ENCODE data around the gene TAC1.
"Not testable (repeated sequence)": the region's sequence is repeated elsewhere in the genome, so short reads cannot be mapped to it uniquely, and the experiment has no call there.

Gene TAC1, protein sequence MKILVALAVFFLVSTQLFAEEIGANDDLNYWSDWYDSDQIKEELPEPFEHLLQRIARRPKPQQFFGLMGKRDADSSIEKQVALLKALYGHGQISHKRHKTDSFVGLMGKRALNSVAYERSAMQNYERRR

DNA sequence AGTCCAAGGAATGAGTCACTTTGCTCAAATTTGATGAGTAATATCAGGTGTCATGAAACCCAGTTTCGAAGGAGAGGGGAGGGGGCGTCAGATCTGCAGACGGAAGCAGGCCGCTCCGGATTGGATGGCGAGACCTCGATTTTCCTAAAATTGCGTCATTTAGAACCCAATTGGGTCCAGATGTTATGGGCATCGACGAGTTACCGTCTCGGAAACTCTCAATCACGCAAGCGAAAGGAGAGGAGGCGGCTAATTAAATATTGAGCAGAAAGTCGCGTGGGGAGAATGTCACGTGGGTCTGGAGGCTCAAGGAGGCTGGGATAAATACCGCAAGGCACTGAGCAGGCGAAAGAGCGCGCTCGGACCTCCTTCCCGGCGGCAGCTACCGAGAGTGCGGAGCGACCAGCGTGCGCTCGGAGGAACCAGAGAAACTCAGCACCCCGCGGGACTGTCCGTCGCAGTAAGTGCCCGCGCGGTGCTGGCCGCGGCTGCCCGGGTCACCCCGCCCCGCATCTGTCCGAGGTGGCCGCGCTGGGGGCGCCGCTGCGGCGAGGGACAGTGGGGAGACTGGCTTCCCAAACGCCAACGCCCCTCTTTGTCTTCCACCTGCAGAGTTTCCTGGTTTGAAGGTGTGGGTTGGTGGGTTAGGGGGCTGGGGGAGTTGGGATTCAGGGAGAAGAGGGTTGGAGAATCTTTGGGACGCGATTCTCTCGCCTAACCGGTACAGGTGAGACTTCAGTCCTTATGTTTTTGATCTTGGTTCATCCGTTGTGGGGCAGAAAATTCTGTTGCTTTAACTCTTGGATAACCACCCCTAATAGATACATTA is at the start of gene TAC1:
TSS of gene TAC1 (plus strand) at position 351 of the 829 bp plus-strand sequence. CDS start 527 bp downstream, outside the sequence.
- no peak for DNase-seq (ENCODE audit: low read depth in 2 of 2)

DNA sequence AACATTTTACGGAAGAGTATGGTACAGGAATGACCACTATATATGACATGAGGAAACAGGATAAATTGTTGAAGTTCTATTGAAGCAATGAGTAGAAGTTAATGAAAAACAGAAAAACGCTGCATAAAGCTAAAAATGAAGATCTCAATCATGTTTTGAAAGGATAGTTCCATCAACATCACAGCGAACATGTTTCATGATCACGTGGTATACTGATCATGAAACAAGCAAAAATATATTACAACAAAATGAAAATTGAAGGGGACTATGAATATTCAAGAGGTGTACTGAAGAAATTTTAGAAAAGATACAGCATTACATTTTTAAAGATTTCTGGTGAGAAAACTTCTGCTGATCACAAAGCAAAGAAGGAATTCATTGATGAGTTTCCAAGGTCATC is 45.9 kb upstream of the TAC1 start:
- DNase-seq (ENCODE audit: low read depth in 2 of 2): no peak

- DNase-seq (ENCODE audit: low read depth in 2 of 2): no peak
Observed at GRCh38 chr7:97693586-97693985, 38.3 kb upstream of the TAC1 start.

- no peak for DNase-seq (ENCODE audit: low read depth in 2 of 2)
Observed at GRCh38 chr7:97694355-97694754, 37.5 kb upstream of the TAC1 start.

DNA sequence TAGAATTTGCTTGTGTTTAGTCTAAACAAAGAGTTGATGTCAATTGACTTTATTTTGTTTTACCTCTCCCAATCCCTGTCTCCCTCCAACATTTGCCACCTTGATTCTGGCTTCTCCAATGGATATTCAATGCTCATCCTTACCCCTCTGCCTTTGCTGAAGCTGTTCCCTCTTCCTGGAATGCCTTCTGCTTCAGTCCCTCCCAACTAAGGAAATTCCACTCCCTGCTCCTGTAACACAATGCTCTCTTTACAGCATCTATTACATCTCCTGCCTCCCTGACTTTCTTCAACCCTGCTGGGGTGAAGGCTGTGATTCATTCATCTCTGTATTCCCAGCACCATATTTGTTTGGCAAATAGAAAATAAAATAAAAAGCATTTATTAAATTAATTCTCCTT is 34.5 kb upstream of the TAC1 start:
- DNase-seq (ENCODE audit: low read depth in 2 of 2): no peak

DNA sequence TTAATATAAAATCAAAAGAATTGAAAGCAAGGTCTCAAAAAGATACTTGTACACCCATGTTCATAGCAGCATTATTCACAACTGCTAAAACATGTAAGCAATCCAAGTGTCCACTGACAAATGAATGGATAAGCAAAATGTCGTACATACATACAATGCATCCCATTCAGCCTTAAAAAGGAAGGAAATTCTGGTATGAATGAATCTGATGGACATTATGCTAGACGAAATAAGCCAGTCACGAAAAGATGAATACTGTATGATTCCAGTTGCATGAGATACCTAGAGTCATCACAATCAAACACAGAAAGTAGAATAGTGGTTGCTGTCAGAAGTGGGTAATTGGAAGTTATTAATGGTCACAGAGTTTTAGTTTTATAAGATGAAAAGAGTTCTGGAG is 9.5 kb upstream of the TAC1 start:
- DNase-seq (ENCODE audit: low read depth in 2 of 2): no peak

DNA sequence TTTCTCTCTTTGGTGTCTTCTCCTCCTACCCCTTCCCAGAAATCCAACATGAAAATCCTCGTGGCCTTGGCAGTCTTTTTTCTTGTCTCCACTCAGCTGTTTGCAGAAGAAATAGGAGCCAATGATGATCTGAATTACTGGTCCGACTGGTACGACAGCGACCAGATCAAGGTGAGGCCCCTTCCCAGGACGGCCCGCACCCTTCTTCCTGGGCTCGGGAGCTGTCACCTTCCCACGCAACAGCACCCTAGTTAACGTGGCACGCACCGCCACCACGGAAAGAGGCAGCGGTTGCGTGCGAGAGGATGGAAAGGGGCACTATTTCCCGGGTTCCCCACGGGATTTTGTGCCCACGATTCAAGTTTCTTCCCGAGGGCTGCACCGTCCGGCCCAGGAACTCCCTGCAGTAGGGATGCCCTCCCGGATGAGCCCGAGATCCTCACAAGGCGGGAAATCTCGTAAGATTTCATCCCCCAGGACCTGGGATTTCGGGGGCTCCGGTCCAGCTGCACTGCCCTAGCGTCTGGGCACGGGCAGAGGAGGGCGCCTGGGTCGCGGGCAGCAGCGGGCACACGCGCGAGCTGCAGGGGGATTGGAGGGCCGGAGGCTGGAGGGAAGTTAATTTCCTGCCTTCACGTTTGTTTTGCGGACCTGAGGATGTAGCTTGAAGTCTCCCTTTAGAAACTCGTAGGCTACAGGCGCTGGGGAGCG is 834 bp downstream of the TAC1 start:
- no peak for DNase-seq (ENCODE audit: low read depth in 2 of 2)

DNA sequence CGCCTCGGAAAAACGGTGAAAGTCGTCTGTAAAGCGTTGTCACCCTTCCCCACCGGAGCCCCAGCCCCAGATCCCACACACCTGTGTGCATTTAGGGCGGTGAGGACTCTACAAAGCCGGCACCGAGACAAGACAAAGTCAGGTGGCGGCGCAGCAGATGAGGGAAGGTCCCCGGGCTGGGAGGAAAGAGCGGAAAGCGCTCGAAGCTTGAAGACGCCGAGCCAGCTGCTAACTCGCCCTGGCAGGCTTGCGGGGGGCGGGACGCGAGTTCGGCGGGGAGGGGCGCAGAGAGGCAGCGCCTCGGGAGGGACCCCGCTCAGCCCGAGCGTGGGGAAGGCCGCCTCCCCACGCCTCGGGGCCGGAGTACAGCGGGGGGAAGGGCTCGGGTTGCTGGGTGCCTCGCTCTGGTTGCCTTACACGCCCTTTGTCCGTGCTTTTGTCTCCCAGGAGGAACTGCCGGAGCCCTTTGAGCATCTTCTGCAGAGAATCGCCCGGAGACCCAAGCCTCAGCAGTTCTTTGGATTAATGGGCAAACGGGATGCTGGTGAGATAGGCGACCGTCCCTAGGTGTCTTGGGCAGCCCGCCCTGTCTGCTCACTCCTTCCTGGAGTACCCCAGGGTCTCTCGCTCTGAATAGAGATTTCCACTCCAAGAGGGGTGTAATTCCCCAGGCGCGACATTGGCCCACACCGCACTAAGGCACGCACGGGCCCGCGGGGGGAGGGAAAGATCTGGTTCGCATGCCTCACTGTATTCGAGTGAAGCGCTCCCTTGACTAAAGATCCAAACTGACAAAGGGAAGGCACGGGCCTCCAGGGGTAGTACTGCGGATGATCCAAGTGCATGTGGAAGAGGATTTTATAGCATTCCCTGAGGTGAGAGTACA is 1.6 kb downstream of the TAC1 start:
- DNase-seq (ENCODE audit: low read depth in 2 of 2): no peak

GRCh38 chr7:97734255-97734654 is 2.4 kb downstream of the TAC1 start:
- no peak for DNase-seq (ENCODE audit: low read depth in 2 of 2)

DNA sequence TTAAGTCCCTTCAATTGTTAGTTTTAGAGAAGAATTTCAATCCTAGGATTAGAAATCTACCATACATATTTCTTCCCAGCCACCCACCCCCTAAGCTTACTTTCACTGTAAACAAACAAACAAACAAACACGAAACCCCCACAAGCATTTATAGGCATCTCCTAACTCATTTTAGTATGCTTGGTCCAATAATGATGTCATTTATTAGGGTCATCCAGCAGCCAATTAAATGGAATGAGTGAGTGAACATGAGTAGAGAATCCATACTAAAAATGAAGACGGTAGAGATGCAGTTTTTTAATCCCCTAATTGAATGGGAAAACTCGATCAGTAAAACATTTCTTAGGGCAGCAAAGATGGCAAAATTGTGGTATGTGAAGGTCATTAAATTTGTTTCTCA is 3.2 kb downstream of the TAC1 start:
- no peak for DNase-seq (ENCODE audit: low read depth in 2 of 2)

DNA sequence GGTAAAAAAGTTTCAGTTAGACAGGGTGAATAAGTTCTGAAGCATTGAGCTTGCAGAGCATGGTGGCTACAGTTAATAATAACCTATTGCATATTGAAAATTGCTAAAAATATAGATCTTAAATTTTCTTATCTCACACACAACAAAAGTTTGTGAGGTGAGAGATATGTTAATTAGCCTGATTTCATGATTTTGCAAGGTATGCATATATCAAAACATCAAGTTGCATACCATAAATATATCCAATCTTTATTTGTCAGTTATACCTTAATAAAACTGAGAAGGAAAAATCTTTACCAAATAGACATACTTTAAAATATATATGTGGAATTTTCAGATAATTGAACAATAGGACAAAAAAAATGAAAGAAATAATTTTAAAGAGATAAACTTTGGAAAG is 16.6 kb downstream of the TAC1 start:
- DNase-seq (ENCODE audit: low read depth in 2 of 2): no peak

- DNase-seq (ENCODE audit: low read depth in 2 of 2): no peak
Observed at GRCh38 chr7:97751566-97751965, 19.7 kb downstream of the TAC1 start.

- DNase-seq (ENCODE audit: low read depth in 2 of 2): no peak
Observed at GRCh38 chr7:97752215-97752614, 20.3 kb downstream of the TAC1 start.

- no peak for DNase-seq (ENCODE audit: low read depth in 2 of 2)
Observed at GRCh38 chr7:97757824-97758223, 25.9 kb downstream of the TAC1 start.

- DNase-seq (ENCODE audit: low read depth in 2 of 2): no peak
Observed at GRCh38 chr7:97770850-97771249, 39.0 kb downstream of the TAC1 start.

GRCh38 chr7:97771576-97771975 is 39.7 kb downstream of the TAC1 start:
- DNase-seq (ENCODE audit: low read depth in 2 of 2): no peak

DNA sequence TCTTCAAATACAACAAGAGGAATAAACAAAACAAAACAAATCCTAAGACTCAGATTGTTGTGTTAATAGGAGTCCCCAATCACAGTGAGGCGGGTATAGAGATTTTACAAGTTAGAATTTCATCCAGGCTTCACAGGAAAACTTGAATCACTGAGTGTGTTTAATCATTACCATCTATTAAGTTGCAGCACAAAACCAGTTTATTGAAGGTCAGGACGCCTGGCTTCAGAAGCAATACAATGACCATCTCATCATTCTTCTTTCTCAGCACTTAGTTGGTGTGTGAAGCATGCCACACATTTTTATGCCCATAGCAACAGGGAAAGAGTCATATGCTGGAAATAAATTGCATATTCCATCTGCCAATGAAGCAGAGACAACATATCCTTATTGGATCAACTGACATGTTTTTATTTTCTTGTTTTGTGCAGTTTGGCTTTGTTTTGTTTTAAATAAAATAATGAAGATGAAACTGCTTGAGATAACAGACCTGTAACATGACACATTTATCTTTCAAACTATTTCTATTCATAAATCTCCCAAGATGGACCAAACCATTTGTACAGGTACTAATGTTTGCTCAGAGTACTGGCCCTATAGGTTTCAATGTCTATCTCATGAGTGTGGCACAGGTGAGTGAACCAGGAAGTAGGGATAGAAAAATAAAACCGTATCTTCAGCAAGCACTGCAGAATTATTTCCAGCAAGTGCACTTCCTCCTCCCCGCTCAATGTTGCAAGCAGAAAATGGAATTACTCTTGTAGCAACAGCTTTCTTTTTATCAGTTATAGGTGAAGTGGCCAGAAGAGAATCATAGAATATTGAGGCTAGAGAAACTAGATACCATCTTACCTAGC is 40.4 kb downstream of the TAC1 start:
- DNase-seq (ENCODE audit: low read depth in 2 of 2): no peak

DNA sequence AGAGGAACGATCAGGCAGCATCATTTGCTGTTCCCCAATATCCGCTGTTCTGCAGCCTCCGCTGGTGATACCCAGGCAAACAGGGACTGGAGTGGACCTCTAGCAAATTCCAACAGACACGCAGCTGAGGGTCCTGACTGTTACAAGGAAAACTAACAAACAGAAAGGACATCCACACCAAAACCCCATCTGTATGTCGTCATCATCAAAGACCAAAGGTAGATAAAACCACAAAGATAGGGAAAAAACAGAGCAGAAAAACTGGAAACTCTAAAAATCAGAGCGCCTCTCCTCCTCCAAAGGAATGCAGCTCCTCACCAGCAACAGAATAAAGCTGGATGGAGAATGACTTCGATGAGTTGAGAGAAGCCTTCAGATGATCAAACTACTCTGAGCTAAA is 54.5 kb downstream of the TAC1 start:
- DNase-seq (ENCODE audit: low read depth in 2 of 2): not testable (repeated sequence)

Measured in stimulated activated CD4-positive, alpha-beta T cell treated with anti-CD3 and anti-CD28 coated beads, Interleukin-1b, Interleukin-23, amount 100 ng/mL, for 1 hour (primary cell).